ENCODE results near the gene ACOT9.
A peak's percentile ranks its signal among the peaks of the same experiment; 100 is the strongest.
"Not testable (repeated sequence)": the region's sequence is repeated elsewhere in the genome, so short reads cannot be mapped to it uniquely, and the experiment has no call there.

ACOT9 gene

GRCh38 chrX:23749129-23749528 lies 6.1 kb upstream of the ACOT9 start:
- no peak for TF ChIP-seq CTCF (IDR thresholded peaks at IDR 0.05; ENCODE audit: insufficient read depth, missing control alignments)
- no peak for DNase-seq (ENCODE audit: insufficient read length, low spot score)
- no peak for FAIRE-seq

- FAIRE-seq (no peak), DNase-seq (ENCODE audit: insufficient read length, low spot score) (no peak)
- no peak for TF ChIP-seq CTCF (IDR thresholded peaks at IDR 0.05; ENCODE audit: insufficient read depth, missing control alignments)
Observed at GRCh38 chrX:23745786-23746185, 2.7 kb upstream of the ACOT9 start.

- not testable (repeated sequence) for DNase-seq (ENCODE audit: insufficient read length, low spot score); FAIRE-seq
Observed at GRCh38 chrX:23743623-23743971, 521 bp upstream of the ACOT9 start.

GRCh38 chrX:23742174-23742696 lies 841 bp downstream of the ACOT9 start:
- DNase-seq (ENCODE audit: insufficient read length, low spot score) (peak; percentile 19), FAIRE-seq (no peak)
- no peak for TF ChIP-seq CTCF (IDR thresholded peaks at IDR 0.05; ENCODE audit: insufficient read depth, missing control alignments)

- DNase-seq (ENCODE audit: insufficient read length, low spot score) = no peak
- no peak for TF ChIP-seq CTCF (IDR thresholded peaks at IDR 0.05; ENCODE audit: insufficient read depth, missing control alignments)
- FAIRE-seq = no peak
Observed at GRCh38 chrX:23737413-23737812, 5.7 kb downstream of the ACOT9 start.

- DNase-seq (ENCODE audit: insufficient read length, low spot score) (no peak), FAIRE-seq (no peak)
- TF ChIP-seq CTCF (IDR thresholded peaks at IDR 0.05; ENCODE audit: insufficient read depth, missing control alignments) = no peak
Observed at GRCh38 chrX:23736030-23736429, 7.0 kb downstream of the ACOT9 start.

GRCh38 chrX:23732704-23733103 lies 10.4 kb downstream of the ACOT9 start:
- FAIRE-seq (no peak), DNase-seq (ENCODE audit: insufficient read length, low spot score) (no peak)
- no peak for TF ChIP-seq CTCF (IDR thresholded peaks at IDR 0.05; ENCODE audit: insufficient read depth, missing control alignments)

GRCh38 chrX:23731951-23732350 lies 11.1 kb downstream of the ACOT9 start:
- FAIRE-seq (no peak), DNase-seq (ENCODE audit: insufficient read length, low spot score) (no peak)
- no peak for TF ChIP-seq CTCF (IDR thresholded peaks at IDR 0.05; ENCODE audit: insufficient read depth, missing control alignments)
